ENCODE data around the gene TRIM71.
"Not testable (repeated sequence)": the region's sequence is repeated elsewhere in the genome, so short reads cannot be mapped to it uniquely, and the experiment has no call there.

The TRIM71 gene

DNA sequence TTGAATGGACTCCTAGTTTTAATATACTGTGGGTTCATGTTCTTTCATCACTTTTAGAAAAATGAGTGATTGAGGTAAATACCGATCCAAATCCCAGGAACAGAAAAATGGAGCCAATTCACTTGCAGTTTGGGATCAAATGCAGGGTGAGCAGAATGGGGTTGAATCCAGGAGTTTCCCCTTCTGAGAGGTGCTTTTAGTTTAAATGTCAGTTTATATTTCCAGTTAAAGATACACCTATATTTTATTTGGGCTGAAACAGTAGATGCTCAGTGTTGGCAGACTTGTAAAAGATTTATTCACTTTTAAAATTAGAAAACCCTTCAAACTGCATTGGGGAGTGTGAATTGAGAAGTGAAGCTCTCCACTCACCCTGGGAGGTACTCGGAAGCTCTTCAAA, 2.6 kb downstream of the TRIM71 start:
- no peak for DNase-seq

- no peak for DNase-seq
These were observed 3.3 kb downstream of the TRIM71 start for GRCh38 chr3:32820971-32821685.

DNA sequence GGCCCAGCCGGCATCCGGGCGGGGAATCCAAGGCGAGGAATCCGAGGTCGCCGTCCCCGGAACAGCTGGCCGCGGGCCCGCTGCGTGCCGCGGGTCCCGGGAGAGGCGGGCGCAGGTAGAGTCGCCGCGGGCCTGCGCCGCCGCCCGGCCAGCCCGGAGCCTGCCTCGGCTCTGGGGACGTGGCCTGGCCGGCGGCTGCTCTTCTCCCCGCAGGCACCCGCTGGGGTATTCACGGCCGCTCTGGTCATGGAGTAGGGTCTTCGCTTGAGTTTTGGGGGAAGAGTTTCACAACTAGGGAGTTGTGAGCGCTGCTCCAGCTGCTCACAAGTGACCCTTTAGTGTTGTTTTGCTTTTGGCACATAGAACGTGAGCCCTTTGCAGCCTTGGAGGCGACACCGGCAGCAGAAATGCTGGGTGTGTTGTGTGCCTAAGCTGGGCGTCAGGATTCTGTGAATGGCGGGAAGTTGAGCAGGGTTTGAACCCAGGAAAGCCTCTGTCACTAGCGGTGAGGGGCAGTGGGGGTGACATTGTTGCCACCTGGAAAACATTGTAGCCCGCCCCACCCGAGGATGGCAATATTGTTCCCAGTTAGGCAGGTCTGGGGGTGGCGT, 4.0 kb downstream of the TRIM71 start:
- no peak for DNase-seq

DNA sequence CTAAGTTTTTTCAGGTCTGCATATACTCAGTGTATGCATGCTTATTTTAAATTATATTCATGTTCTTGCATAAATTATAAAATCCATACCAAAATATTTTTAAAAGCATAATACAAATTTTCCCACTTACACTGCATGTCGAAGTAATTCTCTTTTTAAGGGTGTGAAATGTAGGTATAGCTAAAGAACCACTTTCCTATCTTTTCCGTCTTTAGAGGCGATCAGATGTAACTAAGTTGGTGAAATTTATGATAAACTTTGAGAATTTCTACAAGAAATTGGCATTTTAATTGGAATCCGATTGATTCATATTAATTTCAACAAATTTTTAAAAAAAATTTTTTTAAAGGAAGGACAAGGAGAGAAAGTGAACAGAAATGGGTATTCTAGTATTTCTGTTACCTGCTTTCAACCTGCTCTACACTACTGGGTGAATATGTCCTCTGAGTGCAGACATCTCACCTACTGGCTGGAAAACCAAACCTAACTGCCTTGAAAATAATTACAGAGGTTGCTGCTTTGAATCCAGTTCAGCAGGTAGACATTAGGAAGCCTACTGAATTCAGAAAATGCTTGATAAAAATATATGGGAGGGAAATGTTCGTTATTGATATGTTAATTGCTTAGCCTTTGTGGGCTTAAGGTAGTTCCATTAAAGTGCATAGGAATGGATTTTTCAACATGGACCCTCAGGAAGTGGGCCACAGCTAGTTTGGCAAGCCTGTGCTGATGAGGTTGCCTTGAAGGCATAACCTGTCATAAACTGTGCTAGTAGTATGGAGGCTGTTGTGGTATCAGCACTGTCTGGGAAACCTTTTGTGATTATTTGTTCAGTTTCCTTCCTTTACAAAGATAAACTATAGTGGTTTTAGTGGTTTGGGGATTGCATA, 5.1 kb downstream of the TRIM71 start:
- DNase-seq = no peak

- DNase-seq = not testable (repeated sequence)
These were observed 5.9 kb downstream of the TRIM71 start for GRCh38 chr3:32823641-32824184.

- no peak for DNase-seq
These were observed 8.0 kb downstream of the TRIM71 start for GRCh38 chr3:32825601-32826375.

- DNase-seq = no peak
These were observed 13.3 kb downstream of the TRIM71 start for GRCh38 chr3:32831062-32831461.

DNA sequence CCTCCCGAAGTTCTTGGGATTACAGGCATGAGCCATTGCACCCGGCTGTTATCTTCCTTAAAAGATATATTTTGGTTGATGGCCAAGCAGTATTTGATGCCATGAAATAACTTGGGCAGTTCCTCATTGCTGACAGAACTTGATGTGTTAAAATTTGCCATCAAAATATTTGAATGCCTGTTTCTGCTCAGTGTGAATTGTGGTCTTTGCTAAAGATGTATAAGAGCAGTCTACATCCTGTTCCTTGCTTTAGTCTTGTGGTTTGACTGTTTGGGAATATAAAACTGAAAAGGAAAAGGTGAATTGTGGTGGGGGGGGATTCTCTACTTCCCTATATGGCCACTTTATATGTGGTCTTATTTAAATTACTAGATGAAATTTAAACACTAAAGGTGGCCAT, 14.0 kb downstream of the TRIM71 start:
- no peak for DNase-seq

DNA sequence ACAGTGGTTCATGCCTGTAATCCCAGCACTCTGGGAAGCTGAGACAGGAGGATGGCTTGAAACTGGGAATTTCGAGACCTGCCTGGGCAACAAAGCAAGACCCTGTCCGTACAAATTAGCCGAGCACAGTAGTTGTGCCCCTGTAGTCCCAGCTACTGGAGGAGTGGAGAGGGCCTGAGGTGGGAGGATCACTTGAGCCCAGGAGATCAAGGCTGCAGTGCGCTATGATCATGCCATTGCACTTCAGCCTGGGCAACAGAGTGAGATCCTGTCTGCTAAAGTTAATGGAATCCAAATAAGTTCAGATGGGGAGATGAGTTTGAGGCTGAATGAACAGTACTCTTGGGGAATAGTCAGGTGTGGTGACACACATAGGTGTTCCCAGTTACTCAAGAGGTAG, 14.4 kb downstream of the TRIM71 start:
- DNase-seq = no peak

- DNase-seq = no peak
These were observed 17.2 kb downstream of the TRIM71 start for GRCh38 chr3:32835049-32835371.

DNA sequence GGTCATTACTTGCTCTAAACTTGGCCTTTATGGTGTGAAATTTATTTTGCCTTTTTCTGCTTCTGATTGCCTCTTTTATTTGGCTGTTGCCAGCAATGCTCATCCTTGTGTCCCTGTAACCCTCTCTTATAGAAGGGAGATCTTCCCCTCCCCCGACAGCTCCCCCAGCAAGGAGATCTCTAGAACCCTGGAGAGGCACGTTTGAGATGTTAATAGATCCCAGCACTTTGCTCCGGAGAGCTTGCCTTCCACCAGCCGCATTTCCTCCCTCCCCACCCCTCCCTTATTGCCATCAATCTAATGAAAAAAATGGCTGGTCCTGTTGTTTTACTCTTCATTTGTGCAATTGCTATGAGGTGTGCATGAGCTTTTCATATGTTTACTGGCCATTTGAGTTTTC, 18.2 kb downstream of the TRIM71 start:
- no peak for DNase-seq

DNA sequence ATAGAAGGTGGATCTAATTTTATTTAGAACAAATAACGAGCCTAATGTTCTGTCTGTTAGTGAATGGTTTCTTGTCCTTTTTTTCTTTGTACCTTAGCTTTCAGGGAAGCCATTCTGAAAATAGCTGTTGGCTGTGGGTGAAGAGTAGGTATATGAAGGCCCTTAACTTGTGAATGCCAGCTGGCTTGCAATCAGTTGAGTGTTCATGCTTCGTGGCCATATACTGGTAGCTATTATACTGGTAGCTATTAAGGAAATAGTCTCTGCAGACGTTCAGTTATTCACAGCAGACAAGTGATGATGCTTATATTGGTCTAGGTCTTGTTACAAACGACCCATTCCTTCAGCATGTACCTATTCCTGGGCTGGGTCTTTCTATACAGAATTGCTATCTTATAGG, 18.8 kb downstream of the TRIM71 start:
- no peak for DNase-seq

DNA sequence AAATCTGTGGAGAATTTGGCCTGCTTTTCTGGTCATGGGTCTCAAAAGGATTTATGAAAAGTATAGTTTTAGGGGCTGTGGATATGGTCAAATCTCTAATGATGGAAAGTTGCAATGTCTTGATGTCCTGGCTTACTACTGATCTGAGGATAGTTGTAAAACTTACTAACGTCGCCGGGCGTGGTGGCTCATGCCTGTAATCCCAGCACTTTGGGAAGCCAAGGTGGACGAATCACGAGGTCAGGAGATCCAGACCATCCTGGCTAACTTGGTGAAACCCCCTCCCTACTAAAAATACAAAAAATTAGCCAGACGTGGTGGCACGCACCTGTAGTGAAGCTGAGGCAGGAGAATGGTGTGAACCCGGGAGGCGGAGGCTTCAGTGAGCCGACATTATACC, 19.6 kb downstream of the TRIM71 start:
- DNase-seq = no peak

DNA sequence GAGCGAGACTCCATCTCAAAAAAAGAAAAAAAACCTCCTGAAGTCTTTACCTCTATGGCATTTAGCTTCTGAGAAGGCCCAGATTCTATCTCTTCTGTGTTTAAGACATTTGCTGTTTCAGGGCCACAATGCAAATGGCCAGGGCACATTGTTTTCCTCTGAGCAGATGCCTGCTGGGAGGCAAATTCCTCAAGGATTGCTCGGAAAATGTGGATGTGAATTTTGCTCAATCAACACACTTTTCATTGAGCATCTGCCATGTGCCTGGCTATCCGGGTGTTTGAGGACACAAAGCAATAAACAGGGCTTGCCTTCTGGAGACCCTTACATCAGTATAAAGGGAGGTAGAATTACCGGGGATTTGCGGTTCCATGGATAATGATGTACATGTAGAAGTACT, 20.0 kb downstream of the TRIM71 start:
- DNase-seq = no peak

DNA sequence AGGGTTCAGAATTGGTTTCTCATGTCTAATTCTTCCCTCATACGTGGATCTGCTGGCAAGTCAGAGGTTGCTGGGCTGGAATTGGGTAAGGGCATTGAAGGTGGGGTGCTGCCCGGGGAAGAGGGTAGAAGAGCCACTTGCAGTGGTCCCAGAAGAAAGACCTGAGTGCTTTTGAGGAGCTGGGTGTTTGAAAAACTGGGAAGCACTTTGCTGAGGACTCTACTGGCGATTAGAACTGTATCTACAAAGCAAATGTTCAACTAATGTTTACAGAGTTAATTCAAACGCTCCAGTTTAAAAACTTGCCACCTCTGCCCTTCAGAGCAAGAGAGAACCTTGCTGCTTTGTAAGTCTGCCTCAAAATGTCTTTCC, 21.9 kb downstream of the TRIM71 start:
- DNase-seq = no peak

GRCh38 chr3:32840086-32840841, 22.5 kb downstream of the TRIM71 start:
- no peak for DNase-seq

DNA sequence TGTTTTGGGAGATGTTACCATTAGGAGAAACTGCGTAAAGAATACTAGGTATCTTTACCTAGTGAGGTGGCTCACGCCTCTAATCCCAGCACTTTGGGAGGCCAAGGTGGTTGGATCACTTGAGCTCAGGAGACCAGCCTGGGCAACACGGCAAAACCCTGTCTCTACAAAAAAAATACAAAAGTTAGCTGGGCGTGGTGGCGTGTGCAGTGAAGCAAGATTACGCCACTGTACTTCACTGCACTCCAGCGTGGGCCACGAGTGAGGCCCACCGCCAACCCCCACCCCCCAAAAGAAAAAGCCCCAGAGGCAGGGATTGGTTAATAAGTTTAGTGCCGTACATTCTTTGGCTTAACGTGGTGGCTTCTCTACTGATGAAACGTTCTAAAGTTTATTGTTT, 23.5 kb downstream of the TRIM71 start:
- no peak for DNase-seq

- no peak for DNase-seq
These were observed 24.2 kb downstream of the TRIM71 start for GRCh38 chr3:32841867-32842470.

- DNase-seq = no peak
These were observed 24.7 kb downstream of the TRIM71 start for GRCh38 chr3:32842531-32842931.

- no peak for DNase-seq
These were observed 25.2 kb downstream of the TRIM71 start for GRCh38 chr3:32842987-32843386.

- no peak for DNase-seq
These were observed 25.9 kb downstream of the TRIM71 start for GRCh38 chr3:32843510-32844321.

All from activated CD8-positive, alpha-beta memory T cell treated with anti-CD3 and anti-CD28 coated beads, Interleukin-2, amount 50 U/mL, for 4 hours (primary cell).